GM18499 (cell line): ENCODE measurements around the gene GYPB.
"Not testable (repeated sequence)": the region's sequence is repeated elsewhere in the genome, so short reads cannot be mapped to it uniquely, and the experiment has no call there.

Source experiments
- ATAC-seq: cut with Tn5 transposase; IDR thresholded peaks from one replicate; pipeline ENCODE4 v1.9.1; 2021; ENCODE audit warnings: moderate number of reproducible peaks; ENCODE audit not compliant: insufficient read depth, unreplicated experiment

The GYPB gene

GRCh38 chr4:144019277-144019676 lies at the start of gene GYPB:
TSS of gene GYPB (minus strand) at chr4:144019380. CDS start at chr4:144019287, 93 bp downstream.
- not testable (repeated sequence) for ATAC-seq

DNA sequence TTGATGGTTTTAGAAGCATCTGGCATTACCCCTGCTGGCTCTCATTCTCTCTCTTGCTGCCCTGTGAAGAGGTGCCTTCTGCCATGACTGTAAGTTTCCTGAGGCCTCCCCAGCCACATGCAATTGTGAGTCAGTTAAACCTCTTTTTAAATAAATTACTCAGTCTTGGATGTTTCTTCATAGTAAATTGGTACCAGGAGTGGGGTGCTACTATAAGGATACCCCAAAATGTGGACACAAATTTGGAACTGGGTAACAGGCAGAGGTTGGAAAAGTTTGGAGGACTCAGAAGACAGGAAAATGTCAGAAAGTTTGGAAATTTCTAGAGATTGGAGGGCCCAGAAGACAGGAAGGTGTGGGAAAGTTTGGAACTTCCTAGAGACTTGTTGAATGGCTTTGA lies 42.4 kb upstream of the GYPB start:
- not testable (repeated sequence) for ATAC-seq

DNA sequence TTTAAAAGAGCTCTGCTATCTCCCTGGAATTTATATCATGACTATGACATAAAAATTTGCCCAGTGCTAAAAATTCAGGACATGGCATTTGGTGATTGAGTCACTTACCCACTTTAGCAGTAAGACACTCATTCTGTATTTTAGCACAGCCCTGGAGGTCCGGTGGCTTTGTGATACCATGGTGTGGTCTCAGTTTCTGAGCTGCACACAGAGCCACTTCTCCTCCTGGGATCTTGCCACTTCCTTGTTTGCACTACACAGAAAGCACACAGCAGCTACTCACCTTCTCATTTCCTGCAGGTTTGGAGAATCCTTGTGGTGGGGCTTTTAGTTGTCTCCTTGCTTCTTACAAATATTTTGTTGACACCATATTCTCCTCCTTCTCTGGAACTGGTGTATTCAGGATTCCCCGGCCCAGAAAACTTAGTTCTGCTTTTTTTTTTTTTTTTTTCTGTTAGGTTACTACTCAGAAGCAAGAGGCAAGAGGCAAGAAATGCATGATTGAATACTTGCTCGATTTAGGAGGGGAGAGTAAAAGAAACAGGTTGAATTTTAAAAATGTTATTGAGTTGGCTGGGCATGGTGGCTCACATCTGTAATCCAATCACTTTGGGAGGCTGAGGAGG lies 41.2 kb upstream of the GYPB start:
- ATAC-seq: not testable (repeated sequence)

DNA sequence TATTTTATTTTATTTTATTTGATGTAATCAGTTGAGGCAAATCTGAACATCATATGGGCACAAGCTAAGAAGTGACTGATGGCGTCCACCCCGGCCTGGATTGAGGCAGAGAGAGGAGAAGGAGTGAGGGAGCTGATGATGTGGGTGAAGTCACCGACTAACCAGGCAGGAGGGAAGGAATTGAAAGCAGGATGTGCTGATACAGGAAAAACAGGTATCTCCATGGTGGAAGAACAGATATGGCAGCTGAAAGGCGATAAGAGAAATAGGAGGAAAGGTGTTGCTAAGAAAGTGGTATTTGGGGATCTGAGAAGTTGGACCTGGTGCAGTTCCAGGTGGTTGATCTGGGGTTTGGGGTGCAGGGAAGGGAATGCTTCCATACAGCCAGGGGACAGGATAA lies 37.6 kb upstream of the GYPB start:
- ATAC-seq: no peak

GRCh38 chr4:144055336-144055735 lies 36.2 kb upstream of the GYPB start:
- ATAC-seq: not testable (repeated sequence)

- not testable (repeated sequence) for ATAC-seq
Observed at GRCh38 chr4:144051494-144051893, 32.3 kb upstream of the GYPB start.

GRCh38 chr4:144050631-144051030 lies 31.5 kb upstream of the GYPB start:
- ATAC-seq: not testable (repeated sequence)

DNA sequence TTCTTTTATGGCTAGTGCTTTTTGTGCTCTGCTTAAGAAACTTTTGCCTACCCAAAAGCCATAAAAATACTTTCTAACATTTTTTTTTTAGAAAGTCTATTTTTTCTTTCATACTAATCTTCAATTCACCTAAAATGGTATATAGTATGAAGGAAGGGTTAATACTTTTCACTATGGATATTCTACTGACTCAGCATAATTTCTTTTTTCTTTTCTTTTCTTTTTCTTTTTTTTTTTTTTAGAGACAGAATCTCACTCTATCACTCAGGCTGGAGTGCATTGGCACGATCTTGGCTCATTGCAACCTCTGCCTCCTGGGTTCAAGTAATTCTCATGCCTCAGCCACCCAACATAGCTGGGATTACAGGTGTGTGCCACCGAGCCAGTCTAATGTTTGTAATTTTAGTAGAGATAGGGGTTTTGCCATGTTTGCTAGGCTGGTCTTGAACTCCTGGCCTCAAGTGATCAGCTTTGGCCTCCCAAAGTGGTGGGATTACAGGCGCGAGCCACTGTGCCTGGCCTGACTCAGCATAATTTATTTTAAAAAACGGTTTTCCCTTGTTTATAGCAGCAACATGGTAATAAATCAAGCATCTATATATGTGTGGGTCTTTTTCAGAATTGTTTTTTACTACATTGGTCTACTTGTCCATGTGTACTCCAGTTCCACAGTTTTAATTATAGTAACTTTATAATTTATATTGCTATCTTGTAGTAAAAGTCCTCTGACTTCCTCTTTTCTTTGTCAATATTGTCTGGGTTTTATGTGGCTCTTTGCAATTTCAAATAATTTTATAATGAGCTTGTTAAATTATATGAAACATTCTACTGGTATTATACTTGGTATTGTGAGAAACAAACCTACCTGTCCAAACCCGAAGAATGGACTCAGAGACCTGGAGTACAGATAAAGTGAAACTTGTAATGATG lies 30.6 kb upstream of the GYPB start:
- ATAC-seq: not testable (repeated sequence)

DNA sequence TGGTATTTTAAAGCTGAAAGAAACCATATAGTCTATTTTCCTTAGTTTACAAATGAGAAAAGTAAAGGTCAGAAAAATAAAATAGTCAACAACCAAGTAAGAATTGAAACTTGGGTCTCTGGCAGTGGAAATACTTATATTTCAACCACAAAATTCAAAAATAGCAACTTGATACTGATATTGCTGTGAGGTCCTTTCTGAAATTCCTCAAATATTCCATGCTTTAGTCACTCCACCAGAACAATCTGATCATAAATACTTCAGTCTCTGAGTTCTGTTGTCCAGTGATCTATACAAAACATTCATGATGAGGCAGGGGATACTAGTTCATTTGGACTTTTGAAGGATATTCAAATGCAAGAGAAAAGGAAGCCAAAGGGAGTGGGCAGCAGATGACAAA lies 25.8 kb upstream of the GYPB start:
- not testable (repeated sequence) for ATAC-seq

DNA sequence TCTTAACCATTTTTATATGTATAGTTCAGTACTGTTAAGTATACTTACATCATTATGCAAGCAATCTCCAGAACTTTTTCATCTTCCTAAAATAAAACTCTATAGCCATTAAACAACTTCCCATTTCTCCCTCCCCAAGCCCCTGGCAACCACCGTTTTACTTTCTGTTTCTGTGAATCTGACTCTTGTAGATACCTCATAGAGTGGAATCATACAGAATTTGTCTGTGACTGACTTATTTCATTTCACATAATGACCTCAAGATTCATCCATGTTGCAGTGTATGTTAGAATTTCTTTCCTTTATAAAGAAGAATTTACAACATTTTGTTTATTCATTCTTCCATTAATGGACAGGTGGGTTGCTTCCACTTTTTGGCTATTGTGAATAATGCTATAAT lies 13.4 kb upstream of the GYPB start:
- not testable (repeated sequence) for ATAC-seq

DNA sequence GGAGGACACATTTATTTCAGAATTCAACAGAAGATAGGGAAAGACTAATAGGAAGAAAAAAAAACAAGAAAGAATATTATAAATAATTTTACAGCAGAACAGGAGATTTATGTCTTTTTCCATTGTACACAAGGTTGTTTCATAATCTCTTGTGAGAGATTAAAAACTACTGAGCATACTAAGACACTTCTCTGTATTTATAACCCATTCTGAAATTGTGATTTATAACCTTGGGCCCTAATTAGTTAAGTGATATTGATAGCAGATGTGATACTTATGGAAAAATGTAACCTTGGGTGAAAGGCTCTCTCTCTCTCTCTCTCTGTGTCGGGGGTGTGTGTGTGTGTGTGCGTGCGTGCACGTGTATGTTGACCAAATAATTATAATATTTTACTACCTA lies 12.7 kb upstream of the GYPB start:
- ATAC-seq: not testable (repeated sequence)

DNA sequence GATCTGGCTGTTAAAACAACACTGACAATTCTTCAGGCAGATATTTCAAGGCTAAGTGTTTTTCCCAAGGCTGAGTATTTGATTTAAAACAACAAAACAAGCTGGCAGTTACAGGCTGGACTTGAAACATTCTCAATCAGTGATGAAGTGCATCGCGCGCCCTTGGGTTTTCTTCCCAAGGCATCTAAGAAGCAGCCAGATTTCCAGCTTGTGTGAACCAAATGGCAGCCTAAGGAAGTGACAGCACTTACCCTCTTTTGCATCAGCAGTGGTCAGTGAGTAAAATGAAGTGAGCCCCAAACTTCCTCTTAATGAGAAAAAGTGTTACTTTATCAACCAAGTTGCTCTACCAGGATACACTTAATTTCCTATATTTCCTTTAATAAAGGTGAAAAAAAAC lies 12.2 kb upstream of the GYPB start:
- not testable (repeated sequence) for ATAC-seq

DNA sequence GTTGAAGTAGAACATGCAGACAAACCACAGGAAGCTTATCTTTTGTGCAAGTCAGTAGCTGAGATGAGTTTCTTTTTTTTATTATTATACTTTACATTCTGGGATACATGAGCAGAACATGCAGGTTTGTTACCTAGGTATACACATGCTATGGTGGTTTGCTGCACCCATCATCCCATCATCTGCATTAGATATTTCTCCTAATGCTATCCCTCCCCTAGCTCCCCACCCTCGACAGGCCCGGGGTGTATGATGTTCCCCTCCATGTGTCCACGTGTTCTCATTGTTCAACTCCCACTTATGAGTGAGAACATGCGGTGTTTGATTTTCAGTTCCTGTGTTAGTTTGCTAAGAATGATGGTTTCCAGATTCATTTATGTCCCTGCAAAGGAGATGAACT lies 11.5 kb upstream of the GYPB start:
- ATAC-seq: not testable (repeated sequence)

GRCh38 chr4:144026682-144027081 lies 7.5 kb upstream of the GYPB start:
- not testable (repeated sequence) for ATAC-seq

DNA sequence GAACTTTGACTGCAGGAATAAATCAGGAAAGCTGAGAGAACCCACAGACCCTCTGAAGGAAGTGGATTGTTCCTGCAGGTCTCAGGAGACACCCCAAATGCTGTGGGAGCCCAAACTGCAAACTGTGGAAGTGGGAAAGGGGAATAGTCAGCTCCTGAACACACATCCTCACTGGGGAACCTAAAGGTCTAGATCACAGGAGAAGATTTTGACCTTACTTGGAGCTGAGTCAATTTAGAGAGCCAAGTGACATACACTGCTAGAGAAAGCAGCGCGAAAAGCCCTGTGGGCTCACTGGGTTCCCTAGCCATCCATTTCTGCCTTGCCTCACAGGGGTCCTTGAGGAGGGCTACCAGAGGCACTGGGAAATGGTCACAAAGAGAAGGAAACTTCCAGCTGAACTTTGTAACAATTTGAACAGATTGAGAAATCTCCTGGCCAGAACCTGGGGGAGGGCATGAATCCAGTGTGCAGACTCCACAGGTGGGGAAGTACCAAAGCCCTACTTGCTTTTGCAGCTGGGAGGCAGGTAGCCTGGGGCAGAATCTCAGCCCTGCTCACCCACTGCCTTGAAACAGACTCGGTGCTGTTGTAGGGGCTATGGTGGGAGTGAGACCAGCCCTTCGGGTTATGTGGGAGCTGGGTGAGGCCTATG lies 5.3 kb upstream of the GYPB start:
- not testable (repeated sequence) for ATAC-seq

GRCh38 chr4:144022772-144023400 lies 3.7 kb upstream of the GYPB start:
- not testable (repeated sequence) for ATAC-seq

GRCh38 chr4:144021336-144021990 lies 2.3 kb upstream of the GYPB start:
- not testable (repeated sequence) for ATAC-seq

GRCh38 chr4:144018223-144019000 lies 768 bp downstream of the GYPB start:
- ATAC-seq: not testable (repeated sequence)

- not testable (repeated sequence) for ATAC-seq
Observed at GRCh38 chr4:144017271-144017670, 1.9 kb downstream of the GYPB start.
